A673 (cell line): ENCODE results near the gene DNAH10.

ENCODE experiments used
- EZH2 ChIP-seq: fragments of 200-600 bp; sonication (generic); IDR thresholded peaks from 2 replicates; pipeline ENCODE4 v1.6.1; 2017; ENCODE audit warnings: borderline replicate concordance, low read depth, mild to moderate bottlenecking, mixed read lengths, antibody characterized with exemption, low read length; ENCODE audit not compliant: poor library complexity, severe bottlenecking
- TF ChIP-seq, protein P1 (sequence below): fragments of 300-800, 200-600 bp; sonication (generic); conservative IDR thresholded peaks from 2 replicates; pipeline ENCODE4 v1.5.1; 2017; ENCODE audit warnings: low read depth, mild to moderate bottlenecking, antibody characterized with exemption, low read length, moderate library complexity, mixed read lengths

DNA sequence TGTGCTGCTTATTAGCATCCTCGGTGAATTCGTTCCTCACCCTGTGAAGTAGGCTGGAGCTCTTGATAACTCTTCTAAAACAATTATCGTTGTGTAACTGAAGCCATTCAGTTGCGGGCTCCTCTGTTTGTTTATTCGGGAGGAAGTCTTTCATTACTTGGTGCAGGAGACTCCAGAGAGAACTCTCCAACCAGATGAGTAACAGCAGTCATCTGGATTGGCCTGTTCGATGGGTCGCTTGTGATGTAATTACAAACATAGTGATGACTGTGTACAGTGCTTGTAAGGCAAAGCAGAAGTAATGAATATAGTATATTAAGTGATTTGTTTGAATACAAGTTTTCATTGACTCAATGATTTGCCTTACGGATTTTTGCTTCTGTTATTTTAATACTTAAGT is 39.1 kb upstream of the DNAH10 start:
- TF ChIP-seq EZH2, result no peak
- TF ChIP-seq, protein P1, sequence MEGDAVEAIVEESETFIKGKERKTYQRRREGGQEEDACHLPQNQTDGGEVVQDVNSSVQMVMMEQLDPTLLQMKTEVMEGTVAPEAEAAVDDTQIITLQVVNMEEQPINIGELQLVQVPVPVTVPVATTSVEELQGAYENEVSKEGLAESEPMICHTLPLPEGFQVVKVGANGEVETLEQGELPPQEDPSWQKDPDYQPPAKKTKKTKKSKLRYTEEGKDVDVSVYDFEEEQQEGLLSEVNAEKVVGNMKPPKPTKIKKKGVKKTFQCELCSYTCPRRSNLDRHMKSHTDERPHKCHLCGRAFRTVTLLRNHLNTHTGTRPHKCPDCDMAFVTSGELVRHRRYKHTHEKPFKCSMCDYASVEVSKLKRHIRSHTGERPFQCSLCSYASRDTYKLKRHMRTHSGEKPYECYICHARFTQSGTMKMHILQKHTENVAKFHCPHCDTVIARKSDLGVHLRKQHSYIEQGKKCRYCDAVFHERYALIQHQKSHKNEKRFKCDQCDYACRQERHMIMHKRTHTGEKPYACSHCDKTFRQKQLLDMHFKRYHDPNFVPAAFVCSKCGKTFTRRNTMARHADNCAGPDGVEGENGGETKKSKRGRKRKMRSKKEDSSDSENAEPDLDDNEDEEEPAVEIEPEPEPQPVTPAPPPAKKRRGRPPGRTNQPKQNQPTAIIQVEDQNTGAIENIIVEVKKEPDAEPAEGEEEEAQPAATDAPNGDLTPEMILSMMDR, result no peak
